Endothelial cell of umbilical vein (primary cell): ENCODE measurements around the gene CXCL14. TPM values are rescaled to one million over a fixed set of nuclear protein-coding genes. Genes with fewer than 3 reads are reported as not detected.

Experiments used
- BruUV-seq: library from RNA; stranded (reverse); fragments of 400-500 nt; replicated peaks from 2 replicates; lab custom pipeline; 2021; lab: Mats Ljungman, UMichigan
- CTCF ChIA-PET: fragments of 300-600, 350-600 bp; sonication (Branson Sonifier 250); formaldehyde crosslinking; loops from one replicate; lab custom pipeline; 2021; ENCODE audit warnings: antibody characterized with exemption, inconsistent platforms; lab: Charles Lee
- POLR2A ChIA-PET: fragments of 300-600, 350-600 bp; sonication (Branson Sonifier 250); formaldehyde crosslinking; loops from one replicate; lab custom pipeline; 2021; ENCODE audit warnings: antibody characterized with exemption, inconsistent platforms; lab: Charles Lee
- DNase-seq: peaks from one replicate; pipeline ENCODE4 v3.0.0-alpha.2; 2011; ENCODE audit warnings: low read depth, low spot score
- FAIRE-seq: peaks from 2 replicates; lab custom pipeline; 2011; peaks lifted over from hg19 to GRCh38; lab: Jason Lieb, UNC
- H2AFZ ChIP-seq: 2 replicates; pipeline ENCODE4 v1.6.0; 2012; ENCODE audit warnings: low read depth, low read length, control low read depth, inconsistent platforms
- H3K27ac ChIP-seq: 2 replicates; pipeline ENCODE4 v1.5.1; 2011; ENCODE audit warnings: low read depth, mild to moderate bottlenecking, control low read depth, low read length, moderate library complexity; ENCODE audit not compliant: insufficient read depth
- H3K27me3 ChIP-seq, 2 experiments: 2 replicates each; pipeline versions ENCODE4 v1.6.0 to v1.6.1; 2011; ENCODE audit warnings: low read length in 2 of 2, mixed read lengths in 1 of 2; ENCODE audit not compliant: control insufficient read depth in 2 of 2, insufficient read depth in 2 of 2
- H3K36me3 ChIP-seq, 2 experiments: 2 replicates in 1 of 2; 3 replicates in 1 of 2; pipeline ENCODE4 v1.5.1; 2011; ENCODE audit warnings: low read length in 2 of 2, mild to moderate bottlenecking in 1 of 2, moderate library complexity in 1 of 2; ENCODE audit not compliant: control insufficient read depth in 2 of 2, insufficient read depth in 2 of 2; ENCODE audit errors: extremely low read depth in 1 of 2
- H3K4me1 ChIP-seq: 3 replicates; pipeline ENCODE4 v1.5.1; 2011; ENCODE audit warnings: mild to moderate bottlenecking, low read length; ENCODE audit not compliant: control insufficient read depth, insufficient read depth; ENCODE audit errors: extremely low read depth
- H3K4me2 ChIP-seq: 2 replicates; pipeline ENCODE4 v1.6.1; 2011; ENCODE audit warnings: low read length, control low read depth, mixed read lengths; ENCODE audit not compliant: insufficient read depth
- H3K4me3 ChIP-seq, 3 experiments: fragments of 200-600 bp in 1 of 3; sonication (generic), shearing (Covaris generic) in 1 of 3; replicated peaks in 1 of 3; 2 replicates each; pipeline ENCODE4 v1.5.1; 2011 to 2016; ENCODE audit warnings: control low read depth in 3 of 3, low read length in 3 of 3, mild to moderate bottlenecking in 2 of 3, inconsistent platforms in 1 of 3, low read depth in 1 of 3, moderate library complexity in 1 of 3; ENCODE audit not compliant: insufficient read depth in 1 of 3
- H3K79me2 ChIP-seq: 2 replicates; pipeline ENCODE4 v1.6.0; 2012; ENCODE audit warnings: low read length, inconsistent platforms; ENCODE audit not compliant: control insufficient read depth, insufficient read depth
- H3K9ac ChIP-seq: replicated peaks from 2 replicates; pipeline ENCODE3; 2011; ENCODE audit warnings: low read length, control low read depth; ENCODE audit not compliant: insufficient read depth; ENCODE audit errors: extremely low read depth
- H3K9me1 ChIP-seq: replicated peaks from 3 replicates; pipeline ENCODE4 v1.6.0; 2011; ENCODE audit warnings: mild to moderate bottlenecking, low read length; ENCODE audit not compliant: control insufficient read depth, insufficient read depth; ENCODE audit errors: extremely low read depth
- H3K9me3 ChIP-seq: replicated peaks from 2 replicates; pipeline ENCODE4 v1.5.1; 2012; ENCODE audit warnings: low read length, inconsistent platforms; ENCODE audit not compliant: control insufficient read depth, insufficient read depth
- H4K20me1 ChIP-seq: replicated peaks from 2 replicates; pipeline ENCODE3; 2011; ENCODE audit warnings: mild to moderate bottlenecking, low read length; ENCODE audit not compliant: control insufficient read depth, insufficient read depth; ENCODE audit errors: extremely low read depth
- EZH2 ChIP-seq: IDR thresholded peaks from 2 replicates; pipeline ENCODE4 v1.6.1; 2012; ENCODE audit warnings: borderline replicate concordance, low read depth, mild to moderate bottlenecking, moderate library complexity, low read length, inconsistent platforms; ENCODE audit not compliant: severe bottlenecking
- GATA2 ChIP-seq: IDR thresholded peaks from 2 replicates; pipeline ENCODE4 v1.7.0; 2011; ENCODE audit warnings: low read depth, mild to moderate bottlenecking, moderate library complexity, mixed read lengths, low read length; ENCODE audit not compliant: insufficient read length, insufficient read depth
- JUN ChIP-seq: IDR thresholded peaks from 2 replicates; pipeline ENCODE4 v1.6.1; 2011; ENCODE audit warnings: borderline replicate concordance, low read depth; ENCODE audit not compliant: insufficient read length, insufficient read depth
- MYC ChIP-seq: IDR thresholded peaks from one replicate; pipeline ENCODE4 v1.6.1; 2011; ENCODE audit warnings: mild to moderate bottlenecking, low read depth, low read length
- POLR2A ChIP-seq: IDR thresholded peaks from 2 replicates; pipeline ENCODE4 v1.6.1; 2012; ENCODE audit warnings: low read depth, mild to moderate bottlenecking, control low read depth, low read length
- dilution Hi-C: fragments of 300-500 bp; cut with MboI; formaldehyde crosslinking; loops from one replicate; pipeline ENCODE4 v1.15.0; 2019; ENCODE audit warnings: low sequenced_read_pairs; ENCODE audit not compliant: extremely low pct_ligation_motif_present
- intact Hi-C: fragments of 100-400 bp; cut with micrococcal nuclease; formaldehyde crosslinking; loops from one replicate; pipeline ENCODE4 v1.10.0; 2022
- polyA plus RNA-seq, 4 experiments: library from polyadenylated mRNA; depleted of rRNA in 3 of 4; stranded (reverse) in 3 of 4; unstranded in 1 of 4; fragments of >200 nt; gene quantifications; 2 replicates each; pipeline versions ENCODE4 v1.2.1 to v1.2.3, GENCODE V29; 2011 to 2012; ENCODE audit warnings: missing spikeins in 1 of 4
- total RNA-seq: library from RNA; stranded (reverse); gene quantifications from 2 replicates; pipeline ENCODE4 v1.2.3, GENCODE V29; 2021
- TF ChIP-seq, protein P1 (sequence below), 2 donors: IDR thresholded peaks; 1 replicate in 1 of 2; 2 replicates in 1 of 2; pipeline ENCODE4 v1.5.1; 2011; ENCODE audit warnings: low read length in 2 of 2, mild to moderate bottlenecking in 2 of 2, moderate library complexity in 2 of 2, control low read depth in 1 of 2, inconsistent platforms in 1 of 2, low read depth in 1 of 2; ENCODE audit not compliant: insufficient read depth in 1 of 2; ENCODE audit errors: extremely low read depth in 1 of 2

The CXCL14 gene
- total and polyA plus RNA-seq, 2 donors (not counting 3 experiments of a cell fraction or from before 2014, with no cell fraction given): not detected

DNA sequence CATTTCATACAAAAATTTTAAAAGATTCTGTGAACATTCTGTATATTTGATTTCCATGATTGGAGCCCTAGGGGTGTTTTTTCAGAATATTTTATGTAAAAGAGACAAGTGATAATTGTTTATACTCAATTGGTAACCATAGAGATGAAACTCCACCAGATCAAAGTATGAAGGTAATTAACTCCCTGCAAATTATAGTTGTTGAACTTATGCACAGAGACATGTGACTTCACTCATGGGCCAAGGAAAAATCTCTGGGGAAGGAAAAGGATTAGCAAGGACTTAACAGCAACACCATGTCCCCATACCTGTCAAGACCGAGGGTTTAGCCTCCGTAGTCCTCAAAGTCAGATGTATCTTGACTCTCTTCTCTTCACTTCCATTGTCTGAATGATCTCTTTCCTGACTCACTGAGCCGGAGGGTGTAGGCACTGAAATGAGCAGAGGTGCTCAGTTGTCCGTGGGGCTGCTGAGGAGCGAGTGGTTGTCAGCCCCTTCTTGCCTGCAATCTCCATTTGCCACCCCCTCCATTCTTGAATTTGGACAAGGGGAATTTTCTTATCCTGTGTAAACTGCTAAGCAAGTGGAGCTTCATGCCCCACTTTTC, 17.5 kb upstream of the CXCL14 start:
- H3K79me2 ChIP-seq: no peaks in the 10 kb centered on the region
- H3K27ac ChIP-seq: no peak overlapping the region
- ChIA-PET CTCF (no interaction called here), POLR2A (no interaction called here)
- no peaks in the 10 kb centered on the region for H3K36me3 ChIP-seq
- H4K20me1 ChIP-seq: no peaks in the 10 kb centered on the region
- FAIRE-seq (no peak), DNase-seq (no peak)
- no peak overlapping the region for H3K4me2 ChIP-seq
- no peaks in the 10 kb centered on the region for H3K4me1 ChIP-seq
- no peaks in the 10 kb centered on the region for H3K27me3 ChIP-seq
- no peak overlapping the region for H2AFZ ChIP-seq
- no TSS peak for BruUV-seq
- H3K9me1 ChIP-seq: no peaks in the 10 kb centered on the region
- intact Hi-C loops (no loop called here), dilution Hi-C loops (loop anchor here (25.0 kb wide), 1 partner anchor 241 kb away; the partner anchor contains the start of gene SLC25A48)
- H3K9me3 ChIP-seq: no peaks in the 10 kb centered on the region
- TF ChIP-seq, protein P1, sequence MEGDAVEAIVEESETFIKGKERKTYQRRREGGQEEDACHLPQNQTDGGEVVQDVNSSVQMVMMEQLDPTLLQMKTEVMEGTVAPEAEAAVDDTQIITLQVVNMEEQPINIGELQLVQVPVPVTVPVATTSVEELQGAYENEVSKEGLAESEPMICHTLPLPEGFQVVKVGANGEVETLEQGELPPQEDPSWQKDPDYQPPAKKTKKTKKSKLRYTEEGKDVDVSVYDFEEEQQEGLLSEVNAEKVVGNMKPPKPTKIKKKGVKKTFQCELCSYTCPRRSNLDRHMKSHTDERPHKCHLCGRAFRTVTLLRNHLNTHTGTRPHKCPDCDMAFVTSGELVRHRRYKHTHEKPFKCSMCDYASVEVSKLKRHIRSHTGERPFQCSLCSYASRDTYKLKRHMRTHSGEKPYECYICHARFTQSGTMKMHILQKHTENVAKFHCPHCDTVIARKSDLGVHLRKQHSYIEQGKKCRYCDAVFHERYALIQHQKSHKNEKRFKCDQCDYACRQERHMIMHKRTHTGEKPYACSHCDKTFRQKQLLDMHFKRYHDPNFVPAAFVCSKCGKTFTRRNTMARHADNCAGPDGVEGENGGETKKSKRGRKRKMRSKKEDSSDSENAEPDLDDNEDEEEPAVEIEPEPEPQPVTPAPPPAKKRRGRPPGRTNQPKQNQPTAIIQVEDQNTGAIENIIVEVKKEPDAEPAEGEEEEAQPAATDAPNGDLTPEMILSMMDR (IDR thresholded peaks at IDR 0.05; ENCODE audit: extremely low read depth in 1 of 2, insufficient read depth in 1 of 2, low read depth in 1 of 2, low read length in 2 of 2): no peak
- TF ChIP-seq GATA2: no peak
- TF ChIP-seq MYC: no peak
- no peak for TF ChIP-seq JUN
- TF ChIP-seq EZH2: no peak
- no peak for TF ChIP-seq POLR2A
- no peak overlapping the region for H3K9ac ChIP-seq
- no peak overlapping the region for H3K4me3 ChIP-seq
